Neural crest cell (in vitro differentiated cells): ENCODE measurements around the gene LACTBL1. TPM values are rescaled to one million over a fixed set of nuclear protein-coding genes. Genes with fewer than 3 reads are reported as not detected.

ENCODE experiments used
- DNase-seq: peaks from one replicate; pipeline ENCODE4 v3.0.0; 2021; ENCODE audit warnings: low read depth, mixed read lengths, low spot score
- H3K27ac Mint-ChIP-seq: one replicate; pipeline ENCODE4 v1.8.0; 2021; ENCODE audit warnings: mild to moderate bottlenecking, mixed read lengths; ENCODE audit not compliant: unreplicated experiment
- H3K27me3 Mint-ChIP-seq: 2 replicates; pipeline ENCODE4 v1.8.0; 2021; ENCODE audit warnings: low read depth, mild to moderate bottlenecking, mixed read lengths
- H3K36me3 Mint-ChIP-seq: 2 replicates; pipeline ENCODE4 v1.8.0; 2021; ENCODE audit warnings: low read depth, mild to moderate bottlenecking, mixed read lengths
- H3K4me1 Mint-ChIP-seq: 2 replicates; pipeline ENCODE4 v1.8.0; 2021; ENCODE audit warnings: mixed read lengths
- H3K4me3 Mint-ChIP-seq: one replicate; pipeline ENCODE4 v1.8.0; 2021; ENCODE audit warnings: mild to moderate bottlenecking, mixed read lengths
- H3K9me3 Mint-ChIP-seq: 2 replicates; pipeline ENCODE4 v1.8.0; 2021; ENCODE audit warnings: mixed read lengths
- total RNA-seq: library from RNA; stranded (reverse); gene quantifications from 2 replicates; pipeline ENCODE4 v1.2.1, GENCODE V29; 2021
- TF ChIP-seq, protein P1 (sequence below): fragments of 200-600 bp; sonication (generic); conservative IDR thresholded peaks from 2 replicates; pipeline ENCODE4 v1.5.0; 2021; ENCODE audit warnings: antibody characterized with exemption, mild to moderate bottlenecking

LACTBL1 gene
- total RNA-seq, 1 donor from 2014 or later: not detected

- Mint-ChIP-seq H3K4me3 (no peak overlapping the region), H3K27me3 (peaks cover 42% of the 10 kb centered on the region), H3K4me1 (peaks cover 9% of the 10 kb centered on the region), H3K27ac (no peak overlapping the region), H3K36me3 (peaks cover 6% of the 10 kb centered on the region), H3K9me3 (peaks cover 11% of the 10 kb centered on the region)
- DNase-seq: no peak
- TF ChIP-seq, protein P1, sequence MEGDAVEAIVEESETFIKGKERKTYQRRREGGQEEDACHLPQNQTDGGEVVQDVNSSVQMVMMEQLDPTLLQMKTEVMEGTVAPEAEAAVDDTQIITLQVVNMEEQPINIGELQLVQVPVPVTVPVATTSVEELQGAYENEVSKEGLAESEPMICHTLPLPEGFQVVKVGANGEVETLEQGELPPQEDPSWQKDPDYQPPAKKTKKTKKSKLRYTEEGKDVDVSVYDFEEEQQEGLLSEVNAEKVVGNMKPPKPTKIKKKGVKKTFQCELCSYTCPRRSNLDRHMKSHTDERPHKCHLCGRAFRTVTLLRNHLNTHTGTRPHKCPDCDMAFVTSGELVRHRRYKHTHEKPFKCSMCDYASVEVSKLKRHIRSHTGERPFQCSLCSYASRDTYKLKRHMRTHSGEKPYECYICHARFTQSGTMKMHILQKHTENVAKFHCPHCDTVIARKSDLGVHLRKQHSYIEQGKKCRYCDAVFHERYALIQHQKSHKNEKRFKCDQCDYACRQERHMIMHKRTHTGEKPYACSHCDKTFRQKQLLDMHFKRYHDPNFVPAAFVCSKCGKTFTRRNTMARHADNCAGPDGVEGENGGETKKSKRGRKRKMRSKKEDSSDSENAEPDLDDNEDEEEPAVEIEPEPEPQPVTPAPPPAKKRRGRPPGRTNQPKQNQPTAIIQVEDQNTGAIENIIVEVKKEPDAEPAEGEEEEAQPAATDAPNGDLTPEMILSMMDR: no peak
Observed at GRCh38 chr1:22970096-22970495, 2.6 kb downstream of the LACTBL1 start.

DNA sequence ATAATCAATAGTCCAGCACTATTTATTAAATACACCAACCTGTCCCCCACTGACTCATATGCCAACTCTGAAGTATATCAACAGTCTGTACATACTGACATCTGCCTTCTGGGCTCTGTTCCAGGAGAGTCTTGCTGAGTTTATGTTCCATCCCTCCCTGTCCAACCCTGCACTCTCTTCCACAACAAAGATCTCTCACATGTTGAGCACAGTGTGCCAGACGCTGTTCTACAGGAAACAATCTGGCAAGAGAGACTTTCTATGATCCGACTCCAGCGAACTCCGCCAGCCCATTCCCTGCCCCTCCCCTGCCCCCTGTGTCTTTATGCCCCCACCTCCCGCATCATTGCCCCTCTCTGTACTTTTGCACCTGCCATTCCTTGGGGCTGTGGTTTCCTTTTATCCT is 3.4 kb downstream of the LACTBL1 start:
- Mint-ChIP-seq H3K27ac (no peak overlapping the region), H3K4me1 (peaks cover 9% of the 10 kb centered on the region), H3K36me3 (peaks cover 6% of the 10 kb centered on the region), H3K4me3 (no peak overlapping the region), H3K27me3 (peaks cover 41% of the 10 kb centered on the region), H3K9me3 (peaks cover 11% of the 10 kb centered on the region)
- TF ChIP-seq, protein P1: no peak
- no peak for DNase-seq

GRCh38 chr1:22967833-22968232 is 4.8 kb downstream of the LACTBL1 start:
- Mint-ChIP-seq H3K4me1 (peaks cover 9% of the 10 kb centered on the region), H3K4me3 (no peak overlapping the region), H3K9me3 (peaks cover 11% of the 10 kb centered on the region), H3K36me3 (peaks cover 6% of the 10 kb centered on the region), H3K27ac (no peak overlapping the region), H3K27me3 (peaks cover 41% of the 10 kb centered on the region)
- DNase-seq: no peak
- TF ChIP-seq, protein P1: no peak

DNA sequence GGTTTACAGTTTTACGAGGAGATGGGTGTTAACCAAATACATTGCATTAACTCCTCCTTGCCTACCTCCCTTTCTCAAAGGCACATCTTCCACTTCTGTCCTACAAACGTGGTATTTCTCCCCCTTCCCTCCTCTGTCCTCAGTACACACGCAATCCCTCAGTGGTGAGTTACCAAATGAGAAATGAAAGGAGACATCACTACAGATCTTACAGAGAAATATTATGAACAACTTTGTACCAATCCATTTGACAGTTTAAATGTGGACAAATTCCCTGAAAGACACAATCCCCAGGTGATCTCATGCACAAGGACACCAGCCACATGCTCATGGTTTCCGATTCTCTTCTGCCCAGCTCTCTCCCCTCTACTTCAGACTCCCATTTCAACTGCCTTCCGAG is 6.4 kb downstream of the LACTBL1 start:
- Mint-ChIP-seq H3K27ac (no peak overlapping the region), H3K27me3 (peaks cover 39% of the 10 kb centered on the region), H3K36me3 (peaks cover 6% of the 10 kb centered on the region), H3K4me1 (peaks cover 2% of the 10 kb centered on the region), H3K9me3 (peaks cover 11% of the 10 kb centered on the region), H3K4me3 (no peak overlapping the region)
- no peak for DNase-seq
- TF ChIP-seq, protein P1: no peak

GRCh38 chr1:22963044-22963677 is 9.5 kb downstream of the LACTBL1 start:
- Mint-ChIP-seq H3K9me3 (peaks cover 11% of the 10 kb centered on the region), H3K4me3 (no peak overlapping the region), H3K4me1 (no peaks in the 10 kb centered on the region), H3K36me3 (peaks cover 6% of the 10 kb centered on the region), H3K27me3 (peaks cover 18% of the 10 kb centered on the region), H3K27ac (no peak overlapping the region)
- no peak for DNase-seq
- TF ChIP-seq, protein P1: no peak
